ENCODE measurements around the gene BAIAP2. TPM values are rescaled to one million over a fixed set of nuclear protein-coding genes. Genes with fewer than 3 reads are reported as not detected.

Gene BAIAP2
- total RNA-seq, 2 donors from 2014 or later = 9.9 to 15.6 TPM

DNA sequence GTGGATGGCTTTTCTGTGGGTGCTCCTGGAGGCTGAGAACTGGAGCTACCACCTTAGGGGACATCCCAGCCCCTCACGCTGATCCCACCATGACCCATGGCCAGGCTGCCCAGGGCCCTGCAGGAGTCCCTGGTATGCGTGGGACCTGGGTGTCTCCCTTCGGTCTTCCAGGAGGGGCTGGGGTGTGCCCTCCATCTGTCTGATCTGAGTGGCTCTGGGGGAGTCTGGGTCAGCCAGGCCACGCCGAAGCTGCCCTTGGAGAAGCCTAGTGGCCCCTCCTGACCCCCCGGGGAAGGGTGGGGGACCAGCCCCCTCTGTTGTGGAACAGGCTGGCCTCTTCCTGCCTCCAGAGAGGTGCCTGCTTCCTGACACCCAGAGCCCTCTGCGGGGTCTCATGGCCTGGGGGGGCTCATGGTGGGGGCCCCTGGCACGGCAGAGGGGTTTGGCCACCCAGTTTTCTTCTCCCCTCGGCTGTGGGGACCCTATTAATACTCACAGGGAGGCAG is 10.7 kb downstream of the BAIAP2 start:
- Histone ChIP-seq H3K4me1 (ENCODE audit: control insufficient read depth in 1 of 2, low read depth in 2 of 2) (peaks cover 7 to 18% of the 10 kb centered on the region in 2 donors), H3K9me3 (no peaks in the 10 kb centered on the region), H3K27ac (no peak overlapping the region), H3K4me3 (no peak overlapping the region), H3K27me3 (replicated peaks; ENCODE audit: insufficient read depth) (no peaks in the 10 kb centered on the region), H3K36me3 (no peaks in the 10 kb centered on the region)
- ATAC-seq (ENCODE audit: insufficient number of reproducible peaks, low FRiP score, low read depth) = no peak
- TF ChIP-seq, protein P1, sequence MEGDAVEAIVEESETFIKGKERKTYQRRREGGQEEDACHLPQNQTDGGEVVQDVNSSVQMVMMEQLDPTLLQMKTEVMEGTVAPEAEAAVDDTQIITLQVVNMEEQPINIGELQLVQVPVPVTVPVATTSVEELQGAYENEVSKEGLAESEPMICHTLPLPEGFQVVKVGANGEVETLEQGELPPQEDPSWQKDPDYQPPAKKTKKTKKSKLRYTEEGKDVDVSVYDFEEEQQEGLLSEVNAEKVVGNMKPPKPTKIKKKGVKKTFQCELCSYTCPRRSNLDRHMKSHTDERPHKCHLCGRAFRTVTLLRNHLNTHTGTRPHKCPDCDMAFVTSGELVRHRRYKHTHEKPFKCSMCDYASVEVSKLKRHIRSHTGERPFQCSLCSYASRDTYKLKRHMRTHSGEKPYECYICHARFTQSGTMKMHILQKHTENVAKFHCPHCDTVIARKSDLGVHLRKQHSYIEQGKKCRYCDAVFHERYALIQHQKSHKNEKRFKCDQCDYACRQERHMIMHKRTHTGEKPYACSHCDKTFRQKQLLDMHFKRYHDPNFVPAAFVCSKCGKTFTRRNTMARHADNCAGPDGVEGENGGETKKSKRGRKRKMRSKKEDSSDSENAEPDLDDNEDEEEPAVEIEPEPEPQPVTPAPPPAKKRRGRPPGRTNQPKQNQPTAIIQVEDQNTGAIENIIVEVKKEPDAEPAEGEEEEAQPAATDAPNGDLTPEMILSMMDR (IDR thresholded peaks at IDR 0.05) = no peak
- DNase-seq (ENCODE audit: low spot score) = no peak

DNA sequence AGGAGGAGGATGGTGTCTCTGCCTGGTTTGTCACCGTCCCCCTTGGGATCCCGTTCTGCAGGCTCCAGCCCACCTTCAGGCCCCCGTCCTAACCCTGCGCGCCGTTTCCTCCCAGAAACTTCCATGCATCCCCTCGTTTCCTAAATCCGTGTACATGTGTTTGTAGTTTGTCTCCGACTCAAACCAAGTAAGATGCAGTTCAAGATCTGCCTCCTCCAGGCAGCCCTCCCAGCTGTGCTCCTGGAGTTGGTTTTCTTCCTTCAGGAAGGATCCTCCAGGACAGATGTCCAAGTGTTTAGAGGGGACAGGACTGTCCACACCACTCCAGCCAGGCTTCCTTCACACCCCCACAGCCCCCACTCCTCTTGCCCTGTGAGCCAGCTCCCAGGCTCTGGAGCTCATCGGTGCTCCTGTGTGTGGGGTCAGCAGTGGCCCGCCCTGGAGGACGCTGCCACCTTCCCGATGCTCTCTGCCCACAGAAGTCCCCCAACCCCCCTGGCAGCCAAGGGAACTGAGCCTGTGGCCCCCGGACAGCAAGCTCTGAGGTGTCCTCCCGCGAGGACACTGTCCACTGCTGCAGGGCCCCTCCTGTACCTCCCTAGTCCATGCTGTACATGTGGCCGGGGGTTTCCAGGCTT is 11.3 kb downstream of the BAIAP2 start:
- no peak overlapping the region for H3K27ac ChIP-seq
- no peak for DNase-seq (ENCODE audit: low spot score)

DNA sequence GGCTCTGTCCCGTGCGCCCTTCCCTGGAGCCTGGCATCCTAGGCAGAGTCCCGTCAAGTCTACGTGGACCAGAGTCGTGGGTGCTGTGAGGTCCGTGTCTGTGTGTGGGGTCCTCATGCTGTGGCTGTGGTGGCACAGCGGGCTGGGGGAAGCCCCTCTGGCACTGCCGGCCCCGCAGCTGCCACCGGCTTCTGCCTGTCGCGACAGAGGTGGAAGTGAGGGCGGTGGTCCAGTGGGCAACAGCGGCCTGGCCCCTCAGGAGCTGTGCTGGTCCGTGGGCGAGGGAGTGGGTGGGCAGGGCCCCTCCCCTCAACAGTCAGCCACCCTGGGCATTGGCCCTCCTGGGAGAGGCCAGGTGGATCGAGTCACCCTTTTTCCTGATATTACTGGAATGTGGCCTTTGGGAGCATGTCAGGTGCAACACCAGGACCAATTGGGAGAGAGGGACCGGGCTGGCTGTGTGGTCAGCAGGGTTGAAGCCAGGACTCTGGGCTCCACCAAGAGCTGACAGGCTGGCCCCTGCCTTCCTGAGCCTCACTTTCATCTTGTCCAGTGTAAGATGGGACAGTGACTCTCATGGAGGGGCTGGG is 11.9 kb downstream of the BAIAP2 start:
- Histone ChIP-seq H3K27ac (no peak overlapping the region), H3K27me3 (replicated peaks; ENCODE audit: insufficient read depth) (no peaks in the 10 kb centered on the region), H3K9me3 (no peaks in the 10 kb centered on the region), H3K4me3 (no peak overlapping the region), H3K36me3 (no peaks in the 10 kb centered on the region), H3K4me1 (ENCODE audit: control insufficient read depth in 1 of 2, low read depth in 2 of 2) (peaks cover 7 to 13% of the 10 kb centered on the region in 2 donors)
- TF ChIP-seq, protein P1 (IDR thresholded peaks at IDR 0.05) = no peak
- DNase-seq (ENCODE audit: low spot score) (no peak), ATAC-seq (ENCODE audit: insufficient number of reproducible peaks, low FRiP score, low read depth) (no peak)

More for the DNA sequence above, 11.3 kb downstream of the BAIAP2 start:
- no peak for ATAC-seq (ENCODE audit: insufficient number of reproducible peaks, low FRiP score, low read depth)
- TF ChIP-seq, protein P1 (IDR thresholded peaks at IDR 0.05) = no peak
- Histone ChIP-seq H3K4me3 (no peak overlapping the region), H3K4me1 (ENCODE audit: control insufficient read depth in 1 of 2, low read depth in 2 of 2) (peaks cover 7 to 13% of the 10 kb centered on the region in 2 donors), H3K9me3 (no peaks in the 10 kb centered on the region), H3K36me3 (no peaks in the 10 kb centered on the region), H3K27me3 (replicated peaks; ENCODE audit: insufficient read depth) (no peaks in the 10 kb centered on the region)

DNA sequence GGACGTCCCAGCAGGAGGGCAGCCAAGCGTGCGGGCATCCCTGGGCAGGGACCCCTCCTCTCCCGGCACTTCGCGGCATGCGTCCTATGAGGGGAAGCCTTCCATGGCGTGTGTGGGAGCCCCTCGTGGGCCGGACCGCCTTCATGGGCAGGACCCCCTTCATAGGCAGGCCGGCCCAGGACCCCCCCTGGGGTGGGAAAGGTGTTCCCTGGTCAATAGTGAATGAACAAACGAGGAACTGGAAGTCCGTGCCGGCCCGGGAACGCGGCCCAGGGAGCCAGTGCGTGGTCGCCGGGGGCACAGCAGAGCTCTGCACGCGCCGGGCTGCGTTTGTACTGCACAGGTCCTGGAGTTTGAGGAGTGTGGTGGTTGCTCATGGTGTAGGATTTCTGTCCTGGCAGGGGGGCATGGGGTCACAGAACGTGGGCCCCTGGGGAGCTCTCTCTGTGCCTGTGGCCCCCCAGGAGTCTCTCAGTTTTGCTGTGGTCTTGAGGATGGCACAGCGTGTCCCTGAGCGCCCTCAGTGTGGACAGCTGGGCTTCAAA is 13.9 kb downstream of the BAIAP2 start:
- H3K36me3 ChIP-seq = no peaks in the 10 kb centered on the region
- ATAC-seq (ENCODE audit: insufficient number of reproducible peaks, low FRiP score, low read depth) (no peak), DNase-seq (ENCODE audit: low spot score) (no peak)
- H3K27me3 ChIP-seq (replicated peaks; ENCODE audit: insufficient read depth) = no peaks in the 10 kb centered on the region
- no peak overlapping the region for H3K27ac ChIP-seq
- no peak overlapping the region for H3K4me3 ChIP-seq
- H3K9me3 ChIP-seq = no peaks in the 10 kb centered on the region
- TF ChIP-seq, protein P1 (IDR thresholded peaks at IDR 0.05) = no peak
- H3K4me1 ChIP-seq (ENCODE audit: control insufficient read depth in 1 of 2, low read depth in 2 of 2) = peaks cover 11 to 20% of the 10 kb centered on the region in 2 donors

DNA sequence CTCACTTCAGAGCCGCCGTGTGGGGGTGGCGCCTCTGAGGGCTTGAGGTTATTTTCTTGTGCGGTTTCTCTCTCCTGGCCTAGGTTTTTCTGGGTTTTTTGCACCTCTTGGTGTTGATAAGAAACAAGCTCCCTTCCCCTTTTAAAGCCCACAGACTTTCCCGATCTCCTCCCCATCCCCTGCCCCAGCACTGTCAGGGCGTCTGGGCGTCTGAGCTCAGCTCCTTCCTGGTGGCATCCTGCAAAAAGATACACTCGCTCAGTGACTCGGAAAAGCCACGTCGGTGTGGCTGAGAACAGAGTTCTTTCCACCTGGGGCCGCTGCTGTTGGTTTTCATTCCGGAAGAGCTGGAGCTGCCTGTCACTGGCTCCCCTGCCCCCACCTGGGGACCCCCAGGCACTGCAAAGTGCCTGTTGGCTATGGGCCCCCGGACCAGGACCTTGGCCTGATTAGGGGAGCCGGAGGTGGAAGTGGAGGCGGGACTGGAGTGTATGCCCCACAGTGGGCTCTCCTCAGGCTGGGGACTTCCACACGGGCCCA is 14.5 kb downstream of the BAIAP2 start:
- Histone ChIP-seq H3K27ac (no peak overlapping the region), H3K36me3 (no peaks in the 10 kb centered on the region), H3K4me3 (peak overlapping the region; percentile 9), H3K9me3 (no peaks in the 10 kb centered on the region), H3K27me3 (replicated peaks; ENCODE audit: insufficient read depth) (no peaks in the 10 kb centered on the region), H3K4me1 (ENCODE audit: control insufficient read depth in 1 of 2, low read depth in 2 of 2) (peaks cover 11 to 20% of the 10 kb centered on the region in 2 donors)
- no peak for DNase-seq (ENCODE audit: low spot score)
- no peak for ATAC-seq (ENCODE audit: insufficient number of reproducible peaks, low FRiP score, low read depth)
- TF ChIP-seq, protein P1 (IDR thresholded peaks at IDR 0.05) = no peak
